Measurements from ENCODE around the gene PCGF2.

The PCGF2 gene

DNA sequence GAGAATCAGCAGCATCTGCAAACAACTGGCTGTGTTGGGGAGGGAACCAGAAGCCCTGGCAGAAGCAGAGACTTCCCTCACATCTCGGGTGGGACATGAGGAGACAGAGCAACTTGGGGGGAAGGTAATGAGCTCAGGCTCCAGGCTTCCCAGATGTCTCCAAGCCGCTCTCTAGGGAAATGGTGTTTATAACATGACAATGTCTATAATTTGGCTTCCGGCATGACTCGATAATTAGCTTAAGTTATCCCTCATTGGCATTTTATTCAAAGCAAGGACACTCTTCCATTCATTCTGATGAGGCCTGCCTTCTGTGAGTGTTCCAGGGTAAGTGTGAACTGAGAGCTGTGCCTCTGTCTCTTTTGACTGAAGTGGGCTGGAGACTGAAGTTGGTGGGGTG is 57.8 kb downstream of the PCGF2 start:
- no peak overlapping the region for H3K4me3 ChIP-seq (ENCODE audit: low read depth in 1 of 2, low read length in 2 of 2)
- no peak overlapping the region for H3K27ac ChIP-seq (ENCODE audit: low read depth, low read length)
- peaks cover 6 to 13% of the 10 kb centered on the region in 2 donors for H3K4me1 ChIP-seq (ENCODE audit: control insufficient read depth in 1 of 2, insufficient read depth in 2 of 2, low read length in 2 of 2)
- H3K36me3 ChIP-seq (ENCODE audit: control insufficient read depth in 1 of 2, insufficient read depth in 2 of 2, low read length in 2 of 2), result no peaks in the 10 kb centered on the region
- H3K9me3 ChIP-seq (ENCODE audit: control insufficient read depth in 1 of 2, low read length in 2 of 2), result no peaks in the 10 kb centered on the region
- H3K9ac ChIP-seq (ENCODE audit: low read depth in 1 of 2, low read length in 2 of 2), result no peak overlapping the region
- H3K27me3 ChIP-seq (ENCODE audit: control insufficient read depth in 1 of 2, insufficient read depth in 2 of 2, low read length in 2 of 2), result no peaks in the 10 kb centered on the region

DNA sequence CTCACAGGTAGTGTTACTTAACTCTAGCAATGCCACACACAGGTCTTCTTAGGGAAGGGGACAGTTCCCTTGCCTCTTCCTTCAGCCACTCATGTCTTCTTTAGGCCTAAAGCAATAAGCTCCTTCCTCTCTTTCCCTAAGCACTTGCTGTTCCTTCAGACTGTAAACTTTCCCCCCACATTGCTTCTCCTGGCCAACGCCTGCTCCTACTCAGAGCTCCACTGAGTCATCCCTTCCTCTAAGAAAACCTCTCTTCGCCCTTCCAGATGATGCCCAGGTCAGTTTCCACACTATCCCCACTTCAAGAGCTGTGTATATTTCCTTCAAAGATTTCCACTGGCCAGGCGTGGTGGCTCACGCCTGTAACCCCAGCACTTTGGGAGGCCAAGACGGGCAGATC is 60.9 kb downstream of the PCGF2 start:
- Histone ChIP-seq H3K36me3 (ENCODE audit: control insufficient read depth in 1 of 2, insufficient read depth in 2 of 2, low read length in 2 of 2) (no peaks in the 10 kb centered on the region), H3K27me3 (ENCODE audit: control insufficient read depth in 1 of 2, insufficient read depth in 2 of 2, low read length in 2 of 2) (no peaks in the 10 kb centered on the region), H3K4me3 (ENCODE audit: low read depth in 1 of 2, low read length in 2 of 2) (no peak overlapping the region), H3K9me3 (ENCODE audit: control insufficient read depth in 1 of 2, low read length in 2 of 2) (no peaks in the 10 kb centered on the region), H3K9ac (ENCODE audit: low read depth in 1 of 2, low read length in 2 of 2) (no peak overlapping the region), H3K27ac (ENCODE audit: low read depth, low read length) (no peak overlapping the region), H3K4me1 (ENCODE audit: control insufficient read depth in 1 of 2, insufficient read depth in 2 of 2, low read length in 2 of 2) (no peaks in the 10 kb centered on the region)

GRCh38 chr17:38685491-38685890 is 62.6 kb downstream of the PCGF2 start:
- Histone ChIP-seq H3K27ac (ENCODE audit: low read depth, low read length) (no peak overlapping the region), H3K4me3 (ENCODE audit: low read depth in 1 of 2, low read length in 2 of 2) (no peak overlapping the region), H3K27me3 (ENCODE audit: control insufficient read depth in 1 of 2, insufficient read depth in 2 of 2, low read length in 2 of 2) (no peaks in the 10 kb centered on the region), H3K36me3 (ENCODE audit: control insufficient read depth in 1 of 2, insufficient read depth in 2 of 2, low read length in 2 of 2) (no peaks in the 10 kb centered on the region), H3K4me1 (ENCODE audit: control insufficient read depth in 1 of 2, insufficient read depth in 2 of 2, low read length in 2 of 2) (no peaks in the 10 kb centered on the region), H3K9me3 (ENCODE audit: control insufficient read depth in 1 of 2, low read length in 2 of 2) (no peaks in the 10 kb centered on the region), H3K9ac (ENCODE audit: low read depth in 1 of 2, low read length in 2 of 2) (no peak overlapping the region)

Data from duodenal mucosa (tissue), 2 donors.